ENCODE measurements around the gene TP53TG5. TPM values are rescaled to one million over a fixed set of nuclear protein-coding genes. Genes with fewer than 3 reads are reported as not detected.

Gene TP53TG5
- total and polyA plus RNA-seq, 2 donors from 2014 or later = not detected

DNA sequence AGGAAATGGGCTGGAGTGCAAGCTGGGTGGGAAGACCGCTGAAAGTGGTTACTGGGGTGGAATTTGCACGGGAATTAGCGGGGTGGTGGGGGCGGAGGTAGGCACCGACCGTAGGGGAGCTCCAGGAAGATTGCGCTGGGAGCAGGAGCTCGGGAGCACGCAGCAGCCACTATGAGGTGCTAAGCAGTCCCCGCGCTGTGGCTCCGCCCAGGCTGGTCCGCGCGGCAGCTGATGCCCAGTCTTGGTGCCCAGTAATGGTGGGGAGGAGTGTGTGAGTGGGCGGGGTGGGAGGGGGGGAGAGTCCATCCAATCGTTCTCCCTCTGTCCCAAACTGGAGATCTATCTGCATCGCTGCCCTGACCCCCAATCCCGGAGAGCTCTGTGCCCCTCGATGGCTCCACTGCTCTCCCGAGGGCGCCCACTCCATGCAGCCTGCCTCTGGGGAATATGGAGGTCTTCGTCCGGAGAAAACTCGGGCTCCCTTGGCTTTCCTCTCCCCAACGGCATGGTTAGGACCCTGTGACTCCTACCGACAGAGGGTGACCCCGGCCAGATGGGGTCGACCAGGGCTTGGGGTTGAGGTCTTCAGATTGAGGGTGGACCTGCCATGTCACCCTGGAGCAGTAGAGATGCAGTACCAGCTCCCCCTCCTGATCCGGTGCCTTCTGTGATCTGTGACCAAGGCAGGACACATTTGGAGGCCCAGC, 5.3 kb downstream of the TP53TG5 start:
- H3K27ac ChIP-seq (ENCODE audit: low read depth in 2 of 2, low read length in 2 of 2) = peak overlapping the region in 1 of 2 donors; percentile 6
- peak overlapping the region; percentile 6 to 85 (median 57) for H3K4me3 ChIP-seq (ENCODE audit: low read length in 3 of 3)
- H3K9ac ChIP-seq (ENCODE audit: low read length in 3 of 3) = peak overlapping the region in 1 of 3 donors; percentile 66
- TF ChIP-seq, protein P1, sequence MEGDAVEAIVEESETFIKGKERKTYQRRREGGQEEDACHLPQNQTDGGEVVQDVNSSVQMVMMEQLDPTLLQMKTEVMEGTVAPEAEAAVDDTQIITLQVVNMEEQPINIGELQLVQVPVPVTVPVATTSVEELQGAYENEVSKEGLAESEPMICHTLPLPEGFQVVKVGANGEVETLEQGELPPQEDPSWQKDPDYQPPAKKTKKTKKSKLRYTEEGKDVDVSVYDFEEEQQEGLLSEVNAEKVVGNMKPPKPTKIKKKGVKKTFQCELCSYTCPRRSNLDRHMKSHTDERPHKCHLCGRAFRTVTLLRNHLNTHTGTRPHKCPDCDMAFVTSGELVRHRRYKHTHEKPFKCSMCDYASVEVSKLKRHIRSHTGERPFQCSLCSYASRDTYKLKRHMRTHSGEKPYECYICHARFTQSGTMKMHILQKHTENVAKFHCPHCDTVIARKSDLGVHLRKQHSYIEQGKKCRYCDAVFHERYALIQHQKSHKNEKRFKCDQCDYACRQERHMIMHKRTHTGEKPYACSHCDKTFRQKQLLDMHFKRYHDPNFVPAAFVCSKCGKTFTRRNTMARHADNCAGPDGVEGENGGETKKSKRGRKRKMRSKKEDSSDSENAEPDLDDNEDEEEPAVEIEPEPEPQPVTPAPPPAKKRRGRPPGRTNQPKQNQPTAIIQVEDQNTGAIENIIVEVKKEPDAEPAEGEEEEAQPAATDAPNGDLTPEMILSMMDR (IDR thresholded peaks at IDR 0.05; ENCODE audit: borderline replicate concordance, extremely low read depth, insufficient read depth) = no peak
- H3K9me3 ChIP-seq (ENCODE audit: control insufficient read depth in 2 of 3, insufficient read depth in 1 of 3, low read length in 3 of 3) = no peaks in the 10 kb centered on the region
- FAIRE-seq = no peak
- H3K4me1 ChIP-seq (ENCODE audit: control insufficient read depth in 2 of 3, insufficient read depth in 2 of 3, low read depth in 1 of 3, low read length in 3 of 3) = peaks cover 0 to 23% (median 11%) of the 10 kb centered on the region in 3 donors
- H3K36me3 ChIP-seq (ENCODE audit: control insufficient read depth in 2 of 3, insufficient read depth in 3 of 3, low read length in 3 of 3) = peaks cover 0 to 11% (median 6%) of the 10 kb centered on the region in 3 donors
- intact Hi-C loops (cut with DNase I) = loop anchor here (10.0 kb wide), 1 partner anchor 62 kb away; no protein-coding TSS in a partner anchor
- DNase-seq = peak in 2 of 5 donors; percentile 24 to 40
- H3K27me3 ChIP-seq (ENCODE audit: control insufficient read depth, insufficient read depth, low read length) = no peaks in the 10 kb centered on the region

- Histone ChIP-seq H3K9ac (ENCODE audit: low read length in 3 of 3) (no peak overlapping the region), H3K9me3 (ENCODE audit: control insufficient read depth in 2 of 3, insufficient read depth in 1 of 3, low read length in 3 of 3) (no peaks in the 10 kb centered on the region), H3K27ac (ENCODE audit: low read depth in 2 of 2, low read length in 2 of 2) (no peak overlapping the region), H3K27me3 (ENCODE audit: control insufficient read depth, insufficient read depth, low read length) (no peaks in the 10 kb centered on the region), H3K36me3 (ENCODE audit: control insufficient read depth in 2 of 3, insufficient read depth in 3 of 3, low read length in 3 of 3) (peaks cover 0 to 16% (median 9%) of the 10 kb centered on the region in 3 donors), H3K4me1 (ENCODE audit: control insufficient read depth in 2 of 3, insufficient read depth in 2 of 3, low read depth in 1 of 3, low read length in 3 of 3) (peaks cover 0 to 23% (median 11%) of the 10 kb centered on the region in 3 donors), H3K4me3 (ENCODE audit: low read length in 3 of 3) (no peak overlapping the region)
- intact Hi-C loops (cut with DNase I) = loop anchor here (10.0 kb wide), 1 partner anchor 63 kb away; no protein-coding TSS in a partner anchor
- TF ChIP-seq, protein P1 (IDR thresholded peaks at IDR 0.05; ENCODE audit: borderline replicate concordance, extremely low read depth, insufficient read depth) = no peak
- no peak for FAIRE-seq
- DNase-seq = no peak
Observed at GRCh38 chr20:45372241-45372640, 5.9 kb downstream of the TP53TG5 start.

GRCh38 chr20:45370571-45371160, 7.5 kb downstream of the TP53TG5 start:
- Histone ChIP-seq H3K9me3 (ENCODE audit: control insufficient read depth in 2 of 3, insufficient read depth in 1 of 3, low read length in 3 of 3) (no peaks in the 10 kb centered on the region), H3K9ac (ENCODE audit: low read length in 3 of 3) (no peak overlapping the region), H3K27me3 (ENCODE audit: control insufficient read depth, insufficient read depth, low read length) (no peaks in the 10 kb centered on the region), H3K36me3 (ENCODE audit: control insufficient read depth in 2 of 3, insufficient read depth in 3 of 3, low read length in 3 of 3) (peaks cover 2 to 32% (median 17%) of the 10 kb centered on the region in 3 donors), H3K4me1 (ENCODE audit: control insufficient read depth in 2 of 3, insufficient read depth in 2 of 3, low read depth in 1 of 3, low read length in 3 of 3) (peaks cover 0 to 23% (median 11%) of the 10 kb centered on the region in 3 donors), H3K27ac (ENCODE audit: low read depth in 2 of 2, low read length in 2 of 2) (no peak overlapping the region), H3K4me3 (ENCODE audit: low read length in 3 of 3) (no peak overlapping the region)
- TF ChIP-seq, protein P1 (IDR thresholded peaks at IDR 0.05; ENCODE audit: borderline replicate concordance, extremely low read depth, insufficient read depth) = no peak
- FAIRE-seq = no peak
- intact Hi-C loops (cut with DNase I) = loop anchor here (10.0 kb wide), 1 partner anchor 64 kb away; no protein-coding TSS in a partner anchor
- DNase-seq = no peak
